ENCODE measurements around the gene CABP4. TPM values are rescaled to one million over a fixed set of nuclear protein-coding genes. Genes with fewer than 3 reads are reported as not detected.

The CABP4 gene
- polyA plus RNA-seq, 2 donors = 0.14 to 0.39 TPM

GRCh38 chr11:67435031-67435726 is 20.0 kb upstream of the CABP4 start:
- Histone ChIP-seq H3K27ac (ENCODE audit: low read depth in 2 of 2, low read length in 1 of 2) (peak overlapping the region in 1 of 2 donors; percentile 22), H3K27me3 (ENCODE audit: control insufficient read depth in 1 of 2, insufficient read depth in 2 of 2, low read length in 2 of 2) (no peaks in the 10 kb centered on the region), H3K4me3 (ENCODE audit: low read depth in 1 of 2, low read length in 2 of 2) (no peak overlapping the region), H3K9me3 (ENCODE audit: control insufficient read depth in 2 of 2, insufficient read depth in 1 of 2, low read depth in 1 of 2, low read length in 1 of 2) (no peaks in the 10 kb centered on the region), H3K4me1 (ENCODE audit: control insufficient read depth in 2 of 2, insufficient read depth in 2 of 2, low read length in 1 of 2) (peaks cover 13 to 21% of the 10 kb centered on the region in 2 donors), H3K36me3 (ENCODE audit: control insufficient read depth in 2 of 2, insufficient read depth in 2 of 2, low read length in 1 of 2) (peaks cover 3 to 78% of the 10 kb centered on the region in 2 donors)
- 67 to 71% methylated on average over 25 to 26 of the region's 26 CpGs for WGBS, 2 donors

DNA sequence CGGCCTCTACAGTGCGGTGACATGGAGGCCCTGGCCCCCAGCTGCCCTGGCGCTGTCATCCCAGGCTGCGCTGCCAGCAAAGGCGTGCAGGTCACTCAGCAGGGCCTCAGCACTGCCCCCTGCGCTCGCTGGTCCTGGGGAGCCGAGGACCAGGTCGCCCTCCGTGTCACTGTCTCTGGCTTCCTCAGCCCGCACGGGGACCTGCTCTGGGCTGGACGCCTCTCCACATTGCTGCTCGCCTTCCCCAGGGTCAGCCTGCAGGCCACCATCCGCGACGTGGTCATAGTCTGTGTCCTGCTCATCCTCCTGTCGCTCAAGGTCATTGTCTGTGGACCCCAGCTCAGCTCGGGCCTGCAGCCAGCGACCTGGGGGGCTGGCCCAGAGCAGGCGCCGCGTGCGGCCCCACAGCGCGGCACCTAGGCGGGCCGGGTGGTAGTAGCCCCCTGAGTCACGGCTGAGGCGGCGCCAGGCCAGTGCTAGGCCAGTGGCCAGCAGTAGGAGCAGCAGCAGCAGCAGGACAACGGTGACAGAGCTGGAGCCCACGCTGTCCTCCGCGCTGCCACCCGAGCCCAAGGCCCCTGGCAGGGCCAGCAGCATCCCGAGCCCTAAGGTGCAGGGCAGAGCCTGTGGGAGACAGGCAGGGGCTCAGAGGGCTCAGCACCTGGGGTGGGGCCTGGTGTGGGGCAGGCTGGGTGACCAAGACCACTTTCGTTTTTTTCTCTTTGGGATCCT is 19.3 kb upstream of the CABP4 start:
- Histone ChIP-seq H3K4me1 (ENCODE audit: control insufficient read depth in 2 of 2, insufficient read depth in 2 of 2, low read length in 1 of 2) (peaks cover 13 to 25% of the 10 kb centered on the region in 2 donors), H3K27ac (ENCODE audit: low read depth in 2 of 2, low read length in 1 of 2) (peak overlapping the region in 1 of 2 donors; percentile 17), H3K27me3 (ENCODE audit: control insufficient read depth in 1 of 2, insufficient read depth in 2 of 2, low read length in 2 of 2) (no peaks in the 10 kb centered on the region), H3K9me3 (ENCODE audit: control insufficient read depth in 2 of 2, insufficient read depth in 1 of 2, low read depth in 1 of 2, low read length in 1 of 2) (no peaks in the 10 kb centered on the region), H3K36me3 (ENCODE audit: control insufficient read depth in 2 of 2, insufficient read depth in 2 of 2, low read length in 1 of 2) (peaks cover 3 to 78% of the 10 kb centered on the region in 2 donors), H3K4me3 (ENCODE audit: low read depth in 1 of 2, low read length in 2 of 2) (peak overlapping the region; percentile 16 to 25)
- WGBS, 2 donors = 82 to 83% methylated on average over 38 of the region's 38 CpGs

GRCh38 chr11:67436459-67437081 is 18.6 kb upstream of the CABP4 start:
- Histone ChIP-seq H3K36me3 (ENCODE audit: control insufficient read depth in 2 of 2, insufficient read depth in 2 of 2, low read length in 1 of 2) (peaks cover 3 to 83% of the 10 kb centered on the region in 2 donors), H3K4me1 (ENCODE audit: control insufficient read depth in 2 of 2, insufficient read depth in 2 of 2, low read length in 1 of 2) (peaks cover 13 to 29% of the 10 kb centered on the region in 2 donors), H3K9me3 (ENCODE audit: control insufficient read depth in 2 of 2, insufficient read depth in 1 of 2, low read depth in 1 of 2, low read length in 1 of 2) (no peaks in the 10 kb centered on the region), H3K4me3 (ENCODE audit: low read depth in 1 of 2, low read length in 2 of 2) (peak overlapping the region; percentile 16 to 25), H3K27me3 (ENCODE audit: control insufficient read depth in 1 of 2, insufficient read depth in 2 of 2, low read length in 2 of 2) (no peaks in the 10 kb centered on the region), H3K27ac (ENCODE audit: low read depth in 2 of 2, low read length in 1 of 2) (peak overlapping the region in 1 of 2 donors; percentile 43)
- WGBS, 2 donors = 40 to 51% methylated on average over 6 of the region's 6 CpGs

DNA sequence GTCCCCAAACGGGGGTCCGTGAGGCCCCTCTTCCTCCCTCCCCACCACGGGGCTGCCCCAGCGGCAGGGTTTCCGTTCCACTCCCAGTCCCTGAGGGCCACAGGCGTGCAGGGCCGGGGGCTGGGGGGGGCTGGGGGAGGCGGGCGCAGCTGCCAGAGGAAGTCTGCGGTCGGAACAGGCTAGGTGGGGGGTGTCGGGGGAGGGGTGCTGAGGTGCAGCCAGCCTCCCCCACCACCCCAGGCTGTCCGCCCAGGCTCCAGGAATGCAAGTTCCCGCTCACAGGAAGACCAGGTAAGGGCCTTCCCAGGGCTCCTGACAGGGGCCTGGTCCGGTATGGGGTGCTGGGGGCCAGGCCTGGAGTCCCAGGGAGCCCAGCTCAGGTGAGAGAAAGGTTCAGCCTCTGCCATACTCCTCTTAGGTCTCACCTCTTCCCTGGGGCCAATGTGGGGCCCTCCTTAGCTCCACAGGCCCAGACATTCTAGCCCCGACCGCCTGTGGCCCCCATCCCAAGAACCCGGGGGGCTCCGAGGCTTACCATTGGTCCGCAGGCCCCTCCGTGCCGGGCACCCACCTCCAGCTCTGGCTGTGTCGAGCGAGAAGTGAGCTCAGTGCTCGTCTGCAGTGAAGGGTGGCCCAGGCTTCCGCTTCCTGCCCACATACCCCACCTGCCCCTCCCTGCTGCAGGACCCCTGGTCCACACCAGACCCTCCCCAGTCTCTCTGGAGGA is 17.9 kb upstream of the CABP4 start, which contains the start of gene PTPRCAP:
Gene PTPRCAP, minus strand, starts transcription at position 601 of the 727 bp plus-strand sequence. Its CDS starts 63 bp downstream, at position 538.
- peak within 1 kb of the TSS; percentile 70 to 85 for H3K27ac ChIP-seq (ENCODE audit: low read depth in 2 of 2, low read length in 1 of 2)

GRCh38 chr11:67437809-67438157 is 17.4 kb upstream of the CABP4 start:
- WGBS, 2 donors = 61 to 72% methylated on average over 3 of the region's 3 CpGs
- H3K4me3 ChIP-seq (ENCODE audit: low read depth in 1 of 2, low read length in 2 of 2) = peak overlapping the region; percentile 16 to 40
- no peaks in the 10 kb centered on the region for H3K9me3 ChIP-seq (ENCODE audit: control insufficient read depth in 2 of 2, insufficient read depth in 1 of 2, low read depth in 1 of 2, low read length in 1 of 2)
- peak overlapping the region in 1 of 2 donors; percentile 39 for H3K27ac ChIP-seq (ENCODE audit: low read depth in 2 of 2, low read length in 1 of 2)
- H3K36me3 ChIP-seq (ENCODE audit: control insufficient read depth in 2 of 2, insufficient read depth in 2 of 2, low read length in 1 of 2) = peaks cover 3 to 74% of the 10 kb centered on the region in 2 donors
- H3K4me1 ChIP-seq (ENCODE audit: control insufficient read depth in 2 of 2, insufficient read depth in 2 of 2, low read length in 1 of 2) = peaks cover 17 to 32% of the 10 kb centered on the region in 2 donors
- H3K27me3 ChIP-seq (ENCODE audit: control insufficient read depth in 1 of 2, insufficient read depth in 2 of 2, low read length in 2 of 2) = no peaks in the 10 kb centered on the region

More for the DNA sequence above, 17.9 kb upstream of the CABP4 start, which contains the start of gene PTPRCAP:
- WGBS, 2 donors = 69% methylated on average over 17 to 26 of the region's 26 CpGs
- Histone ChIP-seq H3K4me3 (ENCODE audit: low read depth in 1 of 2, low read length in 2 of 2) (peak within 1 kb of the TSS; percentile 25 to 40), H3K4me1 (ENCODE audit: control insufficient read depth in 2 of 2, insufficient read depth in 2 of 2, low read length in 1 of 2) (peaks cover 13 to 30% of the 10 kb centered on the region in 2 donors), H3K36me3 (ENCODE audit: control insufficient read depth in 2 of 2, insufficient read depth in 2 of 2, low read length in 1 of 2) (peaks cover 3 to 80% of the 10 kb centered on the region in 2 donors), H3K9me3 (ENCODE audit: control insufficient read depth in 2 of 2, insufficient read depth in 1 of 2, low read depth in 1 of 2, low read length in 1 of 2) (no peaks in the 10 kb centered on the region), H3K27me3 (ENCODE audit: control insufficient read depth in 1 of 2, insufficient read depth in 2 of 2, low read length in 2 of 2) (no peaks in the 10 kb centered on the region)

- WGBS, 2 donors = 74 to 76% methylated on average over 35 to 41 of the region's 41 CpGs
- peak overlapping the region; percentile 14 to 65 for H3K27ac ChIP-seq (ENCODE audit: low read depth in 2 of 2, low read length in 1 of 2)
- peaks cover 14 to 30% of the 10 kb centered on the region in 2 donors for H3K4me1 ChIP-seq (ENCODE audit: control insufficient read depth in 2 of 2, insufficient read depth in 2 of 2, low read length in 1 of 2)
- no peaks in the 10 kb centered on the region for H3K9me3 ChIP-seq (ENCODE audit: control insufficient read depth in 2 of 2, insufficient read depth in 1 of 2, low read depth in 1 of 2, low read length in 1 of 2)
- peaks cover 3 to 69% of the 10 kb centered on the region in 2 donors for H3K36me3 ChIP-seq (ENCODE audit: control insufficient read depth in 2 of 2, insufficient read depth in 2 of 2, low read length in 1 of 2)
- H3K4me3 ChIP-seq (ENCODE audit: low read depth in 1 of 2, low read length in 2 of 2) = peak overlapping the region; percentile 16 to 37
- no peaks in the 10 kb centered on the region for H3K27me3 ChIP-seq (ENCODE audit: control insufficient read depth in 1 of 2, insufficient read depth in 2 of 2, low read length in 2 of 2)
Measured at GRCh38 chr11:67438158-67438902, 16.8 kb upstream of the CABP4 start.

DNA sequence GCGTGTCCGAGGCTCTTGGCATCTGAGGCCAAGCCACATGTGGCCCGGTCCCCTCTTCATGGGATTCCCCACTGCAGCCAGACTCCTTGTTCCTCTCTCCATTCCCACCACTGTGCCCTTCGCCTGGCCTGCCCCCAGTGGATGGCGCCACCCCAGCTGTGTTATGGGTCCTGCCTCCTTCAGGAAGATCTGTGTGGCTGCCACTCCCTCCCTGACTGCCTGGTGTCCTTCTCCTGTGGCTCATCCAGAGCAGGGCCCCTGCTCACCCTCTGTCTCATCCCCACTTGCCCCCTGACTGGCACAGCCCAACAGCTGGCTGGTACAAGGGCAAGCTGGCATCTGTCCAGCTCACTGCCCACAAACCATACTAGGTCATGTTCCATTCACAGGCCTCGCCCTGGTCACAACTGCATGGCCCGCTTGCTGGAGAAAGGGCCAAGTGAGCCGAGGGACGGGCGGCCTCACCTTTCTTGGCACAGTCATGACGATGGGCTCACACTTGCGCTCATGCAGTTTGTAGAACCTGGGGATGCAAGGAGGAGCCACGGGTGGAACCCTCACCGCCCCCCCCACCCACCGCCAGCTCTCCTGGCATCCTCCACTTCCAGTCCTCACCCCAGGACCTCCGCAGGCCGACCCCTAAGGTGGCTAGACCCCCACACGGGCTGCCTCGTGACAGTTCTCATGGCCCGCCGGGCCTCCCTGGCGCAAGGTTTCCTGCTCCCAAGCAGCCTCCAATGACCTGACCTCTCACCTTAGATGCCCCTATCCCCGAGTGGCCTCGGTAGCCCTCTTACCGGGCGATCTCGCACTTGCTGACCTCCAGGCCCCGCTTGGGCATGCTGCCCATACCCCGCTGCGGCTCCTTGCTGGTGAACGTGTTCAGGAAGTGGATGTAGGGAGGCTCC is 15.6 kb upstream of the CABP4 start:
- H3K27ac ChIP-seq (ENCODE audit: low read depth in 2 of 2, low read length in 1 of 2) = peak overlapping the region; percentile 14 to 65
- WGBS, 2 donors = 64 to 68% methylated on average over 31 of the region's 31 CpGs

More for the DNA sequence above, 15.6 kb upstream of the CABP4 start:
- Histone ChIP-seq H3K4me1 (ENCODE audit: control insufficient read depth in 2 of 2, insufficient read depth in 2 of 2, low read length in 1 of 2) (peaks cover 14 to 24% of the 10 kb centered on the region in 2 donors), H3K36me3 (ENCODE audit: control insufficient read depth in 2 of 2, insufficient read depth in 2 of 2, low read length in 1 of 2) (peaks cover 3 to 58% of the 10 kb centered on the region in 2 donors), H3K27me3 (ENCODE audit: control insufficient read depth in 1 of 2, insufficient read depth in 2 of 2, low read length in 2 of 2) (no peaks in the 10 kb centered on the region), H3K4me3 (ENCODE audit: low read depth in 1 of 2, low read length in 2 of 2) (no peak overlapping the region), H3K9me3 (ENCODE audit: control insufficient read depth in 2 of 2, insufficient read depth in 1 of 2, low read depth in 1 of 2, low read length in 1 of 2) (no peaks in the 10 kb centered on the region)

Measured in esophagus (tissue), 2 donors.